Astrocyte of the hippocampus (primary cell): ENCODE measurements around the gene ATXN2L.
"Not testable (repeated sequence)": the region's sequence is repeated elsewhere in the genome, so short reads cannot be mapped to it uniquely, and the experiment has no call there.

ENCODE experiments used
- DNase-seq: peaks from one replicate; pipeline ENCODE4 v3.0.0; 2011; ENCODE audit warnings: low read depth, low spot score

The ATXN2L gene

DNA sequence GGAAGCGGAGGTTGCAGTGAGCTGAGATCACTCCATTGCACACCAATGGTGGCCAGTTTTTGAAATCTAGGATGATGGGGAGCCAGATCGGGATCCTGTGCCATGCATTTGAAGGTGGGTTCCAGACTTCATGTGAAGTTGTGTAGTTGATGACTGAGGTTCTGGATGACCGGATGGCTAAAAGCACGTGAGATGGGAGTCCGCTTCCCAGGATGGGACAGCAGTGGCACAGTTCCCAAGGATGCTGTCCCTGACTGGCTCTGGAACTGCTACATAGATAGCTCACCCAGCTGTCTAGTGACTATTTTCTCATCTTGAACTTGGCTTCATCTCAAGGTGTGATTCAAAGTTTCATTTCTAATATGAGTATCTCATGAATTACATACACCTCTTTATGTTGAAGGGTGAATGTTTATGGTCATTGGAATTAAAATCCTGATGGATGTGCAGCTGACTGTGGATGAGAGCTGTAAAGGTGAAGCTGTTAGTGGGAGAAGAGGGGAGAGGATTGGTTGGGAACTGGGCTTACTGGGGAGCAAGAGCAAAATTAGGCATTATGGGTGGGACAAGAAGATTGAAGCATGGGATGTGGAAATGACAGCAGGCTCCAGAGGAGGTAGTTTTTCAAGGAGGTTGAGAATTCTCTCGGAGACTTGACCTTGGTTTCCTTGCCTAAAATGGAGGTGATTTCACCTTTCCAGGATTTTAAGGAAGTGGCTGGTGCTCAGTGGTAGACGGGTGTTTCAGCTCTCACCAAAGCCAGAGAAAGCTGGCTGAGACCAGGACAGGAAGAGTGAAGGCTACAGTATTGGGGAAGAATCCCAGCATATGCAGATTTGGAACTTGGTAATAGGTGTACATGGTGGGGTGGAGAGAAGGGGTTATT lies 15.1 kb downstream of the ATXN2L start:
- DNase-seq: no peak

DNA sequence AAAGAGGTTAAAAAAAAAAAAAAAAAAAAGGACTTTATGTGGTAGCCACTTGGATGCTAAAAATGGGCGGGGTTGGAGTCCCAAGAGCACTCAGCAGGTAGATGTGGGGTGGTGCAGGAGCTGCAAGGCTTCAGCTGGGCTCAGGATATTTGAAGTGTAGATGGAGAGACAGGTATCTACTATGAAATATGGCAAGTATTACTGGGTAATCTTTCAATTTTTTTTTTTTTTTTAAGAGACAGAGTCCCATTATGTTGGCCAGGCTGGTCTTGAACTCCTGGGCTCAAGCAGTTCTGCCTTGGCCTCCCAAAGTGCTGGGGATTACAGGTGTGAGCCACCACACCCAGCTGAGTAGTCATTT lies 15.7 kb downstream of the ATXN2L start:
- no peak for DNase-seq

DNA sequence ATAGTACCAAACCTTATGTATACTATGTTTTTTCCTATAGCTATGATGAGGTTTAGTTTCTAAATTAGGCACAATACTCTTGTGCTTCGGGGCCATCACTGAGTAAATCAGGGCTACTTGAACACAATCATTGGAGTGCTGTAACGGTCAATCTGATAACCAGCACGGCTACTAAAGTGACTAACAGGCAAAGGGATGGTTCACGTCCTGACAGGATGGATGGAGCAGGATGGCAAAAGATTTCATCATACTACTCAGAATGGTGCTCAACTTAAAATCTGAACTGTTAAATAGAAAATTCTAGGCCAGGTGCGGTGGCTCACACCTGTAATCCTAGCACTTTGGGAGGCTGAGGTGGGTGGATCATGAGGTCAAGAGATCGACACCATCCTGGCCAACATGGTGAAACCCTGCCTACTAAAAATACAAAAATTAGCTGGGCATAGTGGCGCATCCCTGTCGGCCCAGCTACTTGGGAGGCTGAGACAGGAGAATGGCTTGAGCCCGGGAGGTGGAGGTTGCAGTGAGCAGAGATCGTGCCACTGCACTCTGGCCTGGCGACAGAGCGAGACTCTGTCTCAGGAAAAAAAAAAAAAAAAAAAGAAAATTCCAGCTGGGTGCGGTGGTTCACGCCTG lies 16.3 kb downstream of the ATXN2L start:
- no peak for DNase-seq

DNA sequence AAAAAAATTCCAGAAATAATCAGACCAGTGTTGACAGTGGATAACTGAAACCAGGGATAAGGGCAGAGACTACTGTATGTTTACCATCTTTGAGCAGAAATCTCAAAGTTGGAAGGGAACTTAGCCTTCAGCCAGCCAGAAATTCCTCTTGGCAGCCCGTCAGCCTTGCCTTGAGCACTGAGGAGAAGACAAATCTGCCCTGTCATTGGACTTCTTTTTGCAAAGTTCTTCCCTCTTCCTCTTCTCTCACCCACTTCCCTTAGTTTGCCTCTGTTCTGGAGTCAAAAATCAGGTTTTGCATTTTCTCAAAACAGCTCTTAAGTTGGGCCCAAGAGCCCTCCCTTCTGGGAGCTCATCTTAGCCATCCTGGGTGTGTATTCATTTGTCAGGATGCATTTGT lies 17.1 kb downstream of the ATXN2L start:
- no peak for DNase-seq

DNA sequence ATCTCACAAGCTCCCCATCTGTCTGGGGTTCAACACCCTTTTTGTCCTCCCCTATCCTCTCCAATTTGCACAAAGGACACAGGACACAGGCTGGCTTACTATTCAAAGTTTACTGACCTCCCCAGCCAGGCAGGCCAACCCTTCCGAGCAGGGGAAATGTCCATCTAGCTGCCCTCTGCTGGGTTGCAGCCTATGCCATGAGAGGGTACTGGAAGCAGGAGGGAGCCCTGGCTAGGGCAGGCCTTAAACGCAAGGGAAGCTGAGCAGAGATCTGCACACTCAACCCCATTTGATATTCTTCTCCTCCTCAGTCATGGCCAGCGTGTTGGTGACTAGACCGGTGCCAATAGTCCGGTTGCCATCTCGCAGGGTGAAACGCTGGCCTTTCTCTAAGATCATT lies 19.9 kb downstream of the ATXN2L start:
- DNase-seq: no peak

DNA sequence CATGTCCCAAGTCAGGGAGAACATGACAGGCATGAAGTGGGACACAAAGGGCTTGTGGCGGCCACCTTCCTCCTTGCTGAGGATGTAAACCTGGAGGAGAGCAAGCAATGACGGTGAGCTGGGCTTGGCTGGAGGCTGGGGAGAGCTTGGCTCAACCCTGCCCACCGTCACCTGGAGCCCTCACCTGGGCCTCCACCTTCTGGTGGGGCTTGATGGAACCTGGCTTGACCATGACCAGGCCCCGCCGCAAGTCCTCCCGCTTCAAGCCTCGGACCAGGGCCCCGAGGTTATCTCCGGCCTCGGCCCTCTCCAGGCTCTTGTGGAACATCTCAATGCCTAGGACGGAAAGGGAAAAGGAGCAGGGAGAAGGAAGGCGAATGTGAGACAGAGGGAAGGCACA lies 21.0 kb downstream of the ATXN2L start:
- no peak for DNase-seq

GRCh38 chr16:28844226-28844885 lies 21.6 kb downstream of the ATXN2L start:
- DNase-seq: no peak

GRCh38 chr16:28845293-28845692 lies 22.5 kb downstream of the ATXN2L start:
- peak; percentile 42 for DNase-seq

DNA sequence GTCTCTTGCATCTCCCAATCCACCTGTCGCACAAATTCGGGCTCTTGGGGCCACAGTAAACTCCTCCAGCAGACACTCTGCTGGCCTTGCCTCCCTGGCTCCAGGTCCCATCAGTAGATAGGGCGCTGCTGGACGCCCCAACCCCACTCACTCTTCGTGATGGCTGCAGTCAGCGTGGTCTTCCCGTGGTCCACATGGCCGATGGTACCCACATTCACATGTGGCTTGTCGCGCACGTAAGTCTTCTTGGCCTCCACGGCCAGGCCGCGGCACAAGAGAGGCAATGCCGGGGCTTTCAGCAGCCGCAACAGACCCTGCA lies 22.9 kb downstream of the ATXN2L start:
- no peak for DNase-seq

GRCh38 chr16:28846080-28846932 lies 23.5 kb downstream of the ATXN2L start, which contains the start of gene TUFM:
TSS of gene TUFM (minus strand) at chr16:28846348. CDS start at chr16:28846269, 79 bp downstream.
- peak; percentile 99 for DNase-seq

DNA sequence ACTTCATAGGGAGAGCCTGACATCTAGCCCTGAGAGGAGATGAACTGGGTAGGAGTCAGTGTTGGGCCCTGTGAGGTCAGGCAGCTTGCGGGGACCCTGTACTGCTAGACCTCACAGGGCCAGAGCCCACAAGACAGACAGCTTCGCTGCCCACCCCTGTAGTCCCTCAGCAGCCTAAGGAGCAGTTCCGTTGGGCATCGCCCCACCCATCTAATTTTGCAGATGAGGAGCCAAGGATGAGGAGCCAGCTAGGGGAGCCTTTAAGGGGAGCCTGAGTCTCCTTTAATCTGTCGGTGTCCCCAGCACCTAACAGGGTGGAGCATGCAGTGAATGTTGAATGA lies 24.1 kb downstream of the ATXN2L start:
- no peak for DNase-seq

DNA sequence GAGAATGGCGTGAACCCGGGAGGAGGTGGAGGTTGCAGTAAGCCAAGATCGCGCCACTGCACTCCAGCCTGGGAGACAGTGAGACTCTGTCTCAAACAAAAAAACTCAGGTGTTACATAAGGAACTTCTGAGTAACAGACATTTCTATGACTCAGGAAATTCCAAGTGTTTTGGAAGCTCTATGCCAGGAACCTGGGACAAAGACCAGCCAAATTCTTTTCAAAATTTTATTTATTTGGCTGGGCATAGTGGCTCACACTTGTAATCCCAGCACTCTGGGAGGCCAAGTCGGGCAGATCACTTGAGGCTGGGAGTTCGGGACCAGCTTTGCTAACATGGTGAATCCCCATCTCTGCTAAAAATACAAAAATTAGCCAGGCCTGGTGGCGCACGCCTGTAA lies 35.6 kb downstream of the ATXN2L start:
- DNase-seq: peak; percentile 45

DNA sequence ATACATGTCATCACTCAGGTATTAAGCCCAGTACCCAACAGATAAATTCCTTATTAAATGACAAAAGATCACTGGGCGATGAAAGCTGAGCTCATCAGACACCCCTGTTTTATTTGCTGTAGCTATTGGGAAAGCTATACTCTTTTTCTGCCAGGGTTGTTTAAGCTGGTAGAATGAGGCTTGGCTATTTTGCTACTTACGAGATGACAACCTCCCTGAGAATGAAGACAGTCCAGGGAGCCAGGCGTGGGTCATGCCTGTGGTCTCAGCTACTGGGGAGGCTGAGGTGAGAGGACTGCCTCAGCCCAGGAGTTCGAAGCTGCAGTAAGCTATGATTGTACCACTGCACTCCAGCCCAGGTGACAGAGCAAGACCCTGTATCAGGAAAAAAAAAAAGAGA lies 36.5 kb downstream of the ATXN2L start:
- DNase-seq: no peak

DNA sequence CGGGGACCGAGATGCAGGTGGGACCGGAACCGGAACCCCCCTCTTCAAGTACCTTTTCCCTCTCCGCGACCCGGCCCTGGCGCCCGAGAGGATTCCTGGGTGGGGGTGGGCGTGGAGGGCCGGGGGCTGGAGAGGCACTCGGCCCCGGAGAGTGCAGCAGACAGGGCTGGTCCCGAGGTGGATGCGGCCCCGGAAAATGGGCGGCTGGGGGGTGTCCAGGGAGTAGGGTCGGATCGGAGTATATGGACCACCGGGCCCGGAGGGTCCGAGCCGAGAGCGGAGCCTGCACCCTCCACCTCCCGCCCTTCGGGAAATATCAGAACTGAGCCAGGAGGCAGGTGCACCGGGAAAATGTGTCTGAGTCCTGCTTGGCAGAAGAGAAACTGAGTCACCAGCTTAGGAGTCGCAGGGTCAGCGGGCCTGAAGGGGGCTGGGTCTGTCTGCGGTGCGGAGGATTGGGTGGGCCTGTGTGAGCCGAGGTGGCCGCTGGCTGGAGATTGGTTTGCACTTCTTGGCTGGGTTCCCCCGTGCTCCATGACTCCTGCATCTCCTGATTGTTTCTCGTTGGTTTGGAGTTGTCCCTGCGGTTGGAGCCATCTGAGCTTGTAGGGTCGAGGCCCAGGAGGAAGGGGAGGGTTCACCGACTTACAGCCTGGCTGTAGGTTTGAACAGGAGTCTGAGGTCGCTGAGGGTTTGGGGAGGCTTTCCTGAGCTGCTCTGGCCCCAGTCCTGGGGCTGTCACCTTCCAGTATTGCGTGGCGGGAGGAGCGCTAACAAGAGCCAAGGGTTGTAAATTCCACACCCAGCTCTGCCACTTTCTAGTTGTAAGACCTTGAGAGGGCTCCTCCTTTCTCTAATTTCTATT lies 41.4 kb downstream of the ATXN2L start:
- peak; percentile 66 for DNase-seq

DNA sequence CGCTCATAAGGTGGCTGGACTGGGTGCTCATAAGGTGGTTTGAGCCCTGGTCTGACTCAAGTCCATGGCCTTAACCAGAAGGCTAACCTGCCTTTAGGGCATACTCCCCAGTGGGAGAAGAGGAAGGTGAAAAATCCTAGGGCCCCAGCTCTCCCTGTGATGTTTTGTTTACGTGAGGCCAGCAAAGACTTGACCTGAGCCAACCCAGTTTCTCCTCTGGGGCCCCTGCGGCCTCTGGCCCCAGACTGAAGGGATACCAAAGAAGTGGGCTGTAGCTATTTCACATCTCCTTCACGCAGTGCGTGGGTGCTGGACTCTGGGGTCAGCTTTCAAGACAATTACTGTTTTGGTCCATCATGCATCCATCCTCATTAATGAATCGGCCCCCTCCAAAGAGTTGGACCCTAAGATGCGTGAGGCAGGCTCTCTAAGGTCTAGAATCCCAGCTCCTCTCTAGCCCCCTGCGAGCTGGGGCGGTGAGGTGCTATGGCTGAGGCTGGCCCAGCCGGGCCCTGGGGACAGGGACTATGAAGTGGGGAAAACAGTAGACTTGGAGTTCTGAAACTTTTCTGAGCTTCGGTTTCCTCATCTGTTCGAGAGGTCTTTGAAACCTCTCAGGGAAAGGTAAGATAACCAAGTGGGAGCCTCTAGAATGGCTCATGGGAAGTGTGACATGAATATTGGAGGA lies 42.3 kb downstream of the ATXN2L start:
- DNase-seq: no peak

DNA sequence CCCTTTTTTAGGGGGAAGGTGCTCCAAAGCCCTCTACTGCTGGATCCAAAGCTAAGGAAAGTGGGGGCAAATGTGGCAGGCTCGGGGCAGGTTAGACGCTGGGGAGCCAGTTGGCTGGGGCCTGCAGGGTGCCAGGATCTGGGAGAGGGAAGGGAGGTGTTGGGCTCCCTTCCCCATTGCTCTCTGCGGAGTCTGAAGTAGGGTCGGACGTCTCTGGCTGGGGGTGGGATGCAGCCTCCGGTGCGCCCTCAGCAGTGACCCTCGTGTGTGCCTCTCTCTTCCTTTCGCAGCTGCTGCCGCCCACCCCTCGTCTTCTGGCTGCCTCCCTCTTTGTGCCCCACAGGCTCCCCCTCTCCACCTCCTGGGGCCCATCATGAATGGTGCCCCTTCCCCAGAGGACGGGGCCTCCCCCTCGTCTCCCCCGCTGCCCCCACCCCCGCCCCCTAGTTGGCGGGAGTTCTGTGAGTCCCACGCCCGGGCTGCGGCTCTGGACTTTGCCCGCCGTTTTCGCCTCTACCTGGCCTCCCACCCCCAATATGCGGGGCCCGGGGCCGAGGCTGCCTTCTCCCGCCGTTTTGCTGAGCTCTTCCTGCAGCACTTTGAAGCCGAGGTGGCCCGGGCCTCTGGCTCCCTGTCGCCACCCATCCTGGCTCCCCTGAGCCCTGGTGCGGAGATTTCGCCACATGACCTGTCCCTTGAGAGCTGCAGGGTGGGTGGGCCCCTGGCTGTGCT lies 43.1 kb downstream of the ATXN2L start:
- no peak for DNase-seq

- DNase-seq: no peak
These were observed 43.6 kb downstream of the ATXN2L start for GRCh38 chr16:28866454-28866804.

- no peak for DNase-seq
These were observed 44.4 kb downstream of the ATXN2L start for GRCh38 chr16:28867241-28867640.

DNA sequence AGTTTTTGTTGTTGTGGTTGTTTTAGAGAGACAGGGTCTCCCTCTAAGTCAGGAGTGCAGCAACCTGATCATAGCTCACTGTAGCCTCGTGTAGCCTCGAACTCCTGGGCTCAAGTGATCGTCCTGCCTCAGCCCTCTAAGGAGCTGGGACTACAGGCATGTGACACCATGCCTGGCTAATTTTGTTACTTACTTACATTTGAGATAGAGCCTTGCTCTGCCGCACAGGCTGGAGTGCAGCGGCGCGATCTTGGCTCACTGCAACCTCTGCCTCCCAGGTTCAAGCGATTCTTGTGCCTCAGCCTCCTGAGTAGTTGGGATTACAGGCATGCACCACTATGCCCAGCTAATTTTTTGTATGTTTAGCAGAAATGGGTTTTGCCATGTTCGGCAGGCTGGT lies 44.8 kb downstream of the ATXN2L start:
- not testable (repeated sequence) for DNase-seq

GRCh38 chr16:28869201-28869600 lies 46.4 kb downstream of the ATXN2L start:
- DNase-seq: no peak
